Activated naive CD8-positive, alpha-beta T cell (primary cell): ENCODE data around the gene LONP2.
A peak's percentile ranks its signal among the peaks of the same experiment; 100 is the strongest.
"Not testable (repeated sequence)": the region's sequence is repeated elsewhere in the genome, so short reads cannot be mapped to it uniquely, and the experiment has no call there.

ENCODE experiments used
- H3K27ac Mint-ChIP-seq: one replicate; pipeline ENCODE4 v1.8.0; 2021; ENCODE audit warnings: mixed read lengths
- H3K27me3 Mint-ChIP-seq: one replicate; pipeline ENCODE4 v1.8.0; 2021; ENCODE audit warnings: mixed read lengths
- H3K36me3 Mint-ChIP-seq: one replicate; pipeline ENCODE4 v1.8.0; 2021; ENCODE audit warnings: mixed read lengths
- H3K4me1 Mint-ChIP-seq: one replicate; pipeline ENCODE4 v1.8.0; 2021; ENCODE audit warnings: low read depth, mixed read lengths
- H3K4me3 Mint-ChIP-seq: one replicate; pipeline ENCODE4 v1.8.0; 2021; ENCODE audit warnings: mild to moderate bottlenecking, mixed read lengths
- H3K9me3 Mint-ChIP-seq: one replicate; pipeline ENCODE4 v1.8.0; 2021; ENCODE audit warnings: low read depth, mixed read lengths

Gene LONP2

DNA sequence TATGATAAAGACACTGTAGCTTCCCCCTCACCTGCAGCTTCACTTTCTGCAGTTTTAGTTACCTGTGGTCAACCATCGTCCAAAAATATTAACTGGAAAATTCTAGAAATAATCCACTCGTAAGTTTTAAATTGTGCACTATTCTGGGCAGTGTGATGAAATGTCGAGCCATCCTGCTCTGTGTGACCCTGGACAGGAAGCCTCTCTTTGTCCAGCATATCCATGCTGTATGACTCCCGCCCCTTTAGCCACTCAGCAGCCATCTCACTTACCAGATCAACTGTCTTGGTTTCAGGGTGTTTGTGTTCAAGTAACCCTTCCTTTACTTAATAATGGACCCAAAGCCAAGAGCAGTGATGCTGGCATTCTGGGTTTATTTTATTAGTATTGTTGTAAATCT lies 85.0 kb downstream of the LONP2 start:
- Mint-ChIP-seq H3K27ac (no peak overlapping the region), H3K4me3 (no peak overlapping the region), H3K36me3 (peaks cover 7% of the 10 kb centered on the region)

DNA sequence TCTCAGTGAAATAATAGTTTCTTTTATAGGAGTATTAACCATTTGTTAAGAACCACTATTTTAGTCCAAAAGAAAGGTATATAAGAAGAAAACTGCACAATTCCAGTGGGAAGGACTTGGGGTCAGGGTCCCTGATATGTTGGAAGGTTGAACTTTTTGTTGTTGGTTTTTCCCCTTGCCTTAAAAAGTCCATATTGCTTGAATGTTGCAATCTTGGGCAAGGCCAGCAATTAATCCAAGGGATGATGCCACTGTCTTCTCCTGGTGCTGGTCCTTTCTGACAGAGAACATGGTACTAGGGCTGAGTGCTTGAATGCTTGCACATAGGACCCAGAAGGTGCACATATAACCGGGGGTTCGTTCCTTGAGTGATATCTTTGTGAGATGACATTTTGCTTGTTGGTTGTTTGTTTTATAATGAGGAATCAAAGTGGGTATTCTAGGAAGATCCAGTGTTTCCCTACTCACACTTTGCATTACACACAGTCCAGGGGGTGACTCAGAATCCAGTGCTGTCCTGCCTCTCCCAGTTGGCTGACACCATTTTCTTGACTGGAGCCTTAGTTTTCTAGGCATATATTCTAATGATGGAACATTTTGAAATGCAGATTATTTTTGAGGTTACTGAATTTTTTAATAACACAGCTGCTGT lies 86.2 kb downstream of the LONP2 start:
- peaks cover 8% of the 10 kb centered on the region for H3K36me3 Mint-ChIP-seq
- H3K27ac Mint-ChIP-seq = no peak overlapping the region
- no peaks in the 10 kb centered on the region for H3K9me3 Mint-ChIP-seq
- H3K4me3 Mint-ChIP-seq = no peak overlapping the region
- peaks cover 21% of the 10 kb centered on the region for H3K4me1 Mint-ChIP-seq
- H3K27me3 Mint-ChIP-seq = no peaks in the 10 kb centered on the region

More for the DNA sequence above, 85.0 kb downstream of the LONP2 start:
- Mint-ChIP-seq H3K4me1 (peaks cover 26% of the 10 kb centered on the region), H3K9me3 (no peaks in the 10 kb centered on the region), H3K27me3 (no peaks in the 10 kb centered on the region)

DNA sequence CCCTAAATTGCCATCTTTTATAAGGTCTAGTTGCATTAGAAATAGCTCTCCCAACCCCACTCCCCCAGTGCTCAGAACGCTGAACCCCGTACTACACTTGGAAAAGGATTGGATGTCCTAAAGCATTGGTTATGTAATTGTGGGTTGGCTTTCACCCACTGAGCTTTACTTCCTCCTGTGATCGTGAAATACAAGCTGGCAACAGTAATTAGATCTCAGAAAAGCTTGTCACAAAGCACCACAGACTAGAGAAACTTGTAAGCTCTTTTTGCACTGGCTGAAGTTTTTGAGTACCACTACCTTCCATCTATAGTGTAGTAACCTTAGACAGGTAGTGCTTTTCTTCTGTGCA lies 86.7 kb downstream of the LONP2 start:
- Mint-ChIP-seq H3K4me1 (peaks cover 21% of the 10 kb centered on the region), H3K27me3 (no peaks in the 10 kb centered on the region), H3K9me3 (no peaks in the 10 kb centered on the region), H3K36me3 (peaks cover 9% of the 10 kb centered on the region), H3K4me3 (no peak overlapping the region), H3K27ac (no peak overlapping the region)

DNA sequence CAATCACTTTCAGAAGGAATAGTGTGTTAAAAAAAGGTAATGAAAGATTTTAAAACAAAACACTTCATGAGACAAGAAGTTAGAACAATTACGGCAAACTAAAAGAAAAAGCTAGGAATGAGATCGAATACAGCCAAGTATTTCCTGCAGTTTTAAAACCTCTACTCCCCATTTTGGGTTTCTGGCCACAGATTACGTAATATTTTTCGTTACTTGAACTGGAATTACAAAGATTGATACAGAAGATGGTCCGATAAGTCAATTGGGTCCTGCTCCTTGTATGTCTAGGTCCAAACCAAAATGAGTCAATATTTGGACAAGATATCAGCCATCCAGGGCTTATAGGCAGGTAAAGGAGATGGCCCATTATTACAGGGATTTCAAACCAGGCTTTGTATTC lies 88.9 kb downstream of the LONP2 start:
- H3K27me3 Mint-ChIP-seq = no peaks in the 10 kb centered on the region
- H3K4me1 Mint-ChIP-seq = peaks cover 21% of the 10 kb centered on the region
- H3K36me3 Mint-ChIP-seq = peaks cover 11% of the 10 kb centered on the region
- H3K9me3 Mint-ChIP-seq = no peaks in the 10 kb centered on the region
- no peak overlapping the region for H3K4me3 Mint-ChIP-seq
- no peak overlapping the region for H3K27ac Mint-ChIP-seq

DNA sequence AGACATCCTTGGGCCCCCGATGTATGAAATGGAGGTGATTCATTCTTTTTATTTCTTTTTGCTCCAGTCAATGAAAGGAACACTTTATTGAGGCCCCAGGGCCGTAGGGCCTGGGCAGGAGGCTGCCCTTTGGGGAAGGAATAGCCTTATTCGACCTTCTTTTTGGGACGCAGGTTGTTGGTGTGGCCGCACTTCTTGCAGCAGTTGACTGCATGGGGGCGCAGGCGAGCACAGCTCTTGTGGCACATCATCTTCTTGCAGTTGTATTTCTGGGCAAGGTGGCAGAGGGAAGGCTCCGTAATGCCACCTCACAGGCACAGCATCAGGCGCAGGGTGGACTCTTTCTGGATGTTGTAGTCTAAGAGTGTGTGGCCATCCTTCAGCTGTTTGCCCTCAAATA lies 90.2 kb downstream of the LONP2 start:
- no peak overlapping the region for H3K4me3 Mint-ChIP-seq
- H3K36me3 Mint-ChIP-seq = peaks cover 14% of the 10 kb centered on the region
- H3K4me1 Mint-ChIP-seq = peaks cover 19% of the 10 kb centered on the region
- H3K27ac Mint-ChIP-seq = no peak overlapping the region
- H3K9me3 Mint-ChIP-seq = no peaks in the 10 kb centered on the region
- H3K27me3 Mint-ChIP-seq = no peaks in the 10 kb centered on the region

DNA sequence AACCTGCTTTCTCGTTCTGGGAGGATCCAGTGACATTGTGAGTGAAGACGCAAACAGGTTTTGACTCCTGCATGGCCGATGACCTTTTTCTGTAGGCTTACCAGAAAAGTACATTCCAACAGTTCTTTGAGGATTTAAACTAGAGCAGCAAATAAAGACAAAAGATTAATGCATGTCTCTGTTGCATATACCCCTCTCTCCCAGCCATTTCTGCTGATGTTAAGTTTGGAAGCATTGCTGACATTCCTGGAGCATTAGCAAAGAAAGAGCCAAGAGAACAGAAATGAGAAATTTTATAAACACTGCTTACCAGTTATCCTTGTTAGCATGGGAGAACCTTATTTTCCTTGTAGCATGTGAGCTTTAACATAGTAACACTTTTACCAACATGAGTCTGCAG lies 91.9 kb downstream of the LONP2 start:
- no peaks in the 10 kb centered on the region for H3K9me3 Mint-ChIP-seq
- H3K36me3 Mint-ChIP-seq = peaks cover 14% of the 10 kb centered on the region
- peaks cover 4% of the 10 kb centered on the region for H3K4me1 Mint-ChIP-seq
- no peaks in the 10 kb centered on the region for H3K27me3 Mint-ChIP-seq
- H3K4me3 Mint-ChIP-seq = no peak overlapping the region
- H3K27ac Mint-ChIP-seq = no peak overlapping the region

DNA sequence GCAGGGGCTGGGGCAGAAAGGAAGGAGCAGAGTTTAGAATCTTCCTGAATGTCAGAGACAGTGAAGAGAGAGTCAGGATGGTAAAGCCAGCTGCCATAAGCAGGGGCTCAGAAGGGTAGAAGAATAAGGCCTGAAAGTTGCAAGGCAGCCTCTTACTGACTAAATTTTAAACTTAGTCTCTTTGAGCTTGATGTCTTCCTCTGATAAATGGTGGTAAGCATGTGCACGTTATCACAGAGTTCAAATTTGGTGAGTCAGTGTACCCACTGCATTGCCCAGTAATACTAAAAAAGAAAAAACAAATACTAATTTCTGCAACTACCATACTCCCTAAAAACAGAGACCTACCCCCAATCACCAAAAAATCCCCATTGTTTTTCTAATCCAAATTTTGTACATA lies 96.0 kb downstream of the LONP2 start:
- no peaks in the 10 kb centered on the region for H3K27me3 Mint-ChIP-seq
- H3K27ac Mint-ChIP-seq = peak overlapping the region; percentile 8
- peaks cover 15% of the 10 kb centered on the region for H3K36me3 Mint-ChIP-seq
- no peaks in the 10 kb centered on the region for H3K9me3 Mint-ChIP-seq
- peaks cover 1% of the 10 kb centered on the region for H3K4me1 Mint-ChIP-seq
- no peak overlapping the region for H3K4me3 Mint-ChIP-seq

DNA sequence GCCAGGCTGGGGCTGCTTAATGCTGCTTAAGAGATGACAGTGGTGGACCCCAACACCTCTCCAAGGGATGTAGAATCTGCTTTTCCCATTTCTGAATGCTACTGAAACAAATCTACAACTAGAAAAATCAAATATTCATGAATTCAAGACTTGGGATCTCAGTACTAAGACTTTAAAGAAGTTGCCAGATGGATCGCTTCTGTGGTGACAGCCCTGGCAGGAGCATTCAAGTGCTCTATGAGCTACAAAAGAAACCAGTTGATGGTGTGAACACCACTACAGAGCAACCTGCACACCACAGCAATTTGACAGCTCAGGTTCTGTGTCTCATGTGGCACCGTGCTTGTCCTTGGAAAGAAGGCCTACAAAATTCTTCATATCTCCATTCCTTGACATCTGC lies 98.5 kb downstream of the LONP2 start:
- Mint-ChIP-seq H3K4me3 (no peak overlapping the region), H3K9me3 (no peaks in the 10 kb centered on the region), H3K36me3 (peaks cover 8% of the 10 kb centered on the region), H3K4me1 (peaks cover 10% of the 10 kb centered on the region), H3K27me3 (no peaks in the 10 kb centered on the region), H3K27ac (no peak overlapping the region)

DNA sequence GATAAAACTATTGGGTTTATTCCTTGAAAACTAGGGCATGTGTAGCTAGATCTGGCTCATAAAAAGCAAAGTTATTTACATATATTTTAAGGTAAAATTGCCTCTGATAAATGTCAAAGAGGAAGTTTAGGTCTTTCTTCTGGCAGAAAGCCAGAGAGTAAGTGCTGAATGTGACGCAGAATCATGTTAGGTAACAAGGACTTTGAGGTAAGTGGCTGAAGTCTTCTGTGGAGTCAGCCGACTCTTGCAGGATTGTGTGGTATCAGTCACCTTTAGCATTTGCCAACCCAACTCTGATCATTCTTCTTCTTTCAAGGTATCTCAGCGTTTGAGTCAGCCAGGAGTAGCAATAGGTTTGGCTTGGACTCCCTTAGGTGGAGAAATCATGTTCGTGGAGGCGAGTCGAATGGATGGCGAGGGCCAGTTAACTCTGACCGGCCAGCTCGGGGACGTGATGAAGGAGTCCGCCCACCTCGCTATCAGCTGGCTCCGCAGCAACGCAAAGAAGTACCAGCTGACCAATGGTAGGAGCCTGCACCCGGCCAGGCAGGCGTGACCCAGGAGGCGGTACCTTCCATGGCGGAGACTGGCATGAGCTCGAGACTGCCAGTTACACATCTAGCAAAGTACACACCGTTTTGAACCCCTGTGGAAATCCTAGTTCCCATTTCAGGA lies 103.2 kb downstream of the LONP2 start:
- Mint-ChIP-seq H3K27me3 (no peaks in the 10 kb centered on the region), H3K4me1 (peaks cover 10% of the 10 kb centered on the region), H3K9me3 (no peaks in the 10 kb centered on the region), H3K4me3 (no peak overlapping the region), H3K36me3 (peaks cover 5% of the 10 kb centered on the region), H3K27ac (no peak overlapping the region)

DNA sequence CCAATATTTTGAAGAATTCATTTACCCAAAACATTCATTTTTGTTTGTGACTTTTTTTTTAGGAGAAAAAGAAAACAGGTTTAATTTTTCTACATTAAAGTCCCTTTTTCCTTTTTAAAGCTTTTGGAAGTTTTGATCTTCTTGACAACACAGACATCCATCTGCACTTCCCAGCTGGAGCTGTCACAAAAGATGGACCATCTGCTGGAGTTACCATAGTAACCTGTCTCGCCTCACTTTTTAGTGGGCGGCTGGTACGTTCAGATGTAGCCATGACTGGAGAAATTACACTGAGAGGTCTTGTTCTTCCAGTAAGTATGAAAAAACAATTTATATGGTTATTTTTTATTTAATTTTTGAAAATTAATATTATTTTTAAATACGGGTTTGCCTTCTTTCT lies 103.9 kb downstream of the LONP2 start:
- no peak overlapping the region for H3K4me3 Mint-ChIP-seq
- no peaks in the 10 kb centered on the region for H3K9me3 Mint-ChIP-seq
- H3K4me1 Mint-ChIP-seq = peaks cover 10% of the 10 kb centered on the region
- peaks cover 5% of the 10 kb centered on the region for H3K36me3 Mint-ChIP-seq
- no peak overlapping the region for H3K27ac Mint-ChIP-seq
- H3K27me3 Mint-ChIP-seq = no peaks in the 10 kb centered on the region

DNA sequence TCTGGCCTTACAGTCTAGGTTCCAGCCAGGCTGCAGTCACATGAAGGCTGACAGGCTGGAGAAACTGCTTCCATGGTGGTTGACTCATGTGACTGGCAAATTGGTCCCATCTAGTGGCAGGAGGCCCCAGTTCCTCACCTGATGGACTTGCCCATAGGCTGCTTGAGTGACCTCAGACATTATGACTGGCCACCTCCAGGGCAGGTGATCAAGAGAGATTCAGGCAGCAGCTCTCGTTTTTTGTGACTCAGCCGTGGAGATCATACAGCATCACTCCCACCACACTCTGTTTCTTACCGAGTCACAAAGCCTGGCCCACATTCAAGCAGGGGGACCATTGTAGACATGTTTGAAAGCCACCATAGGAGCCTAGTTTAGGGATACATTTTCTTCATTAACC lies 106.6 kb downstream of the LONP2 start:
- peaks cover 4% of the 10 kb centered on the region for H3K36me3 Mint-ChIP-seq
- no peaks in the 10 kb centered on the region for H3K27me3 Mint-ChIP-seq
- no peak overlapping the region for H3K4me3 Mint-ChIP-seq
- no peaks in the 10 kb centered on the region for H3K9me3 Mint-ChIP-seq
- peak overlapping the region; percentile 34 for H3K27ac Mint-ChIP-seq
- peaks cover 25% of the 10 kb centered on the region for H3K4me1 Mint-ChIP-seq

DNA sequence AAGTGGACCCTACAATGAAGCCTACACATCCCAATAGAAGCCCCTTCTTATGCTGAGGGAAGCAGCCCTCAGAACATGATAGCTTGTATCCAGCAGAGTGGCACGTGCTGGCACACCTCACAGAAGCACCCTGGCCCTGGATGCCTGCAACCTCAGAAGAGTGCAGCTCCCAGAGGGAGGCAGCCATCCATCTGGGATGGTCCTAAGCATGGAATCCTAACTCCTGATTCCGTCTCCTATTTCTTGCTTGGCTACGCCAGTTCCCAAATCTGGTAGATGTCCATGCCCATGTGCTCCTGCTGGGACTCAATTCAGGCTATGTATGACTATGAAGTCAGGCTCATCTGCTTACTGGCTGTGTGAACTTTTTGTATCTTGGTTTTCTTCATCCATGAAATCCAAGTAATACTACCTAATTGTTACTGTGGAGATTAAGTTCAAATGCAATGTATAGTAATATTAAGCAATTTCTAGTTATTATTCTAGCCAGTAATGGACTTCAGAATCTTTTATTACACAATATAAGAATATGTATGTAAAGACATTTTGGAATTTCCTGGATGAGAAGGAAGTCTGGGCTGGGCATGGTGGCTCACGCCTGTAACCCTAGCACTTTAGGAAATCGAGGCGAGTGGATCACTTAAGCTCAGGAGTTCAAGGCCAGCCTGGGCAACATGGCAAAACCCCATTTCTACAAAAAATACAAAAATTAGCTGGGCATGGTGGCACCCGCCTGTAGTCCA lies 108.7 kb downstream of the LONP2 start:
- no peaks in the 10 kb centered on the region for H3K27me3 Mint-ChIP-seq
- H3K4me1 Mint-ChIP-seq = peaks cover 16% of the 10 kb centered on the region
- no peak overlapping the region for H3K4me3 Mint-ChIP-seq
- peaks cover 4% of the 10 kb centered on the region for H3K36me3 Mint-ChIP-seq
- no peaks in the 10 kb centered on the region for H3K9me3 Mint-ChIP-seq
- no peak overlapping the region for H3K27ac Mint-ChIP-seq

DNA sequence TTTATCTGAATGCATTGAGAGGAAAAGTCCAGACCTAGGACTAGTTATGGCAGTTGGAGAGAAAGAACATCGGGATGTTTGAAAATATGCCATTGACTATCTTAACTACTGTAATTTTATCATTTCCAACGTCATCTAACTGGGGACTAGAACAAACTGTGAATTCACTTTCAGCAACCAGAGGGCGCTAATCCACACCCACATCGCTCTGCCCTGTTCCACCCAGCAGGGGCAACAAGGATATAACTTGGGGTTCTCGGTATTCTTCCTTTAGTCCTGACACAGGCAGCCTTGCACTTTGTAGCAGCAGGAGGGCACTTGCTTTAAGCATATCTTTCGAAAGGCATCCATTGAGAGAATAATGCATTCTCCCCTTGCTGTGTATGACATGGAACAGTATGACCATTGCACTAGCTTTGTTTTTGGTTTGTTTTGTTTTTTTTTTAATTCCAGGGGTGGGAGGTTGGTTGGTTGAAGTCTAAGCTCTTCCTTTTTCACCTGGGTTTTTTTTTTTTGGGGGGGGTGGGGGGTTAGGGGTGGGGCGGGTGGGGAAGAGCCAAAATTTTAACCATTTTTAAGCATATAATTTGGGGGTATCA lies 109.6 kb downstream of the LONP2 start:
- Mint-ChIP-seq H3K9me3 (no peaks in the 10 kb centered on the region), H3K36me3 (peaks cover 4% of the 10 kb centered on the region), H3K27me3 (no peaks in the 10 kb centered on the region), H3K4me1 (peaks cover 18% of the 10 kb centered on the region), H3K4me3 (no peak overlapping the region), H3K27ac (peak overlapping the region; percentile 64)

DNA sequence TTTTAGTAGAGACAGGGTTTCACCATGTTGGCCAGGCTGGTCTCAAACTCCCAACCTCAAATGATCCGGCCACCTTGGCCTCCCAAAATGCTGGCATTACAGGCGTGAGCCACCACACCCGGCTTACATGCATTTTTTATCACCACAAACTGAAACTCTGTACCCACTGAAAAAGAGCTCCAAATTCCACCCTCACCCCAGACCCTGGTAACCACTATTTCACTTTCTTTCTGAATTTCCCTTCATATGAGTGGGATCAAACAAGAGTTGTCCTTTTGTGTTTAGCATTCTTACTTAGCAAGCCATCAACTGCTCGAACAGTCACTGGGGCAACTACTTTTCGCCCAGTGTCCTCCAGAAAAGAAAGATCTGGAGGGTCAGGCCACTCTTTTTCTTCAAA lies 110.3 kb downstream of the LONP2 start:
- not testable (repeated sequence) for H3K9me3 Mint-ChIP-seq, H3K4me3 Mint-ChIP-seq, H3K27me3 Mint-ChIP-seq, H3K36me3 Mint-ChIP-seq
- H3K4me1 Mint-ChIP-seq = peaks cover 18% of the 10 kb centered on the region
- peak overlapping the region; percentile 34 for H3K27ac Mint-ChIP-seq
